Measurements from ENCODE around the gene SEMA3D.

DNA sequence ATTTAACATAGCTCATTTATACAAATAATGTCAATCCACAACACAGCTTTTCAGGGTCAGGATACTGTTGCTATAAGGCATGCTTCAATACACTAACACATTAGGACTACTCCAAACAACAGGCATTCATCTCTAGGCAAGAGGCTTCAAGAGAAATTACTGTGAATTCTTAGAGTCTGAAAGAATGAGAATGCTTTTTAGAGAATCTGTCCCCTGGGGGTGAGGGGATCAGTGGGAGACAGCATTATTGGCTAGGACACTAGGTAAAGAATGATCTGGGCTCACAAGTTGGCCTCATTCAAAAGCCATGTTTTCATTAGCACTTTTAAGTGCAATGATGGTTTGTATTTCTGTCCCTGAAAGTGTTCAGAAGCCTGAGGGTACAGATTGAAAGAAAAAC is 132.6 kb downstream of the SEMA3D start:
- TF ChIP-seq, protein P1, sequence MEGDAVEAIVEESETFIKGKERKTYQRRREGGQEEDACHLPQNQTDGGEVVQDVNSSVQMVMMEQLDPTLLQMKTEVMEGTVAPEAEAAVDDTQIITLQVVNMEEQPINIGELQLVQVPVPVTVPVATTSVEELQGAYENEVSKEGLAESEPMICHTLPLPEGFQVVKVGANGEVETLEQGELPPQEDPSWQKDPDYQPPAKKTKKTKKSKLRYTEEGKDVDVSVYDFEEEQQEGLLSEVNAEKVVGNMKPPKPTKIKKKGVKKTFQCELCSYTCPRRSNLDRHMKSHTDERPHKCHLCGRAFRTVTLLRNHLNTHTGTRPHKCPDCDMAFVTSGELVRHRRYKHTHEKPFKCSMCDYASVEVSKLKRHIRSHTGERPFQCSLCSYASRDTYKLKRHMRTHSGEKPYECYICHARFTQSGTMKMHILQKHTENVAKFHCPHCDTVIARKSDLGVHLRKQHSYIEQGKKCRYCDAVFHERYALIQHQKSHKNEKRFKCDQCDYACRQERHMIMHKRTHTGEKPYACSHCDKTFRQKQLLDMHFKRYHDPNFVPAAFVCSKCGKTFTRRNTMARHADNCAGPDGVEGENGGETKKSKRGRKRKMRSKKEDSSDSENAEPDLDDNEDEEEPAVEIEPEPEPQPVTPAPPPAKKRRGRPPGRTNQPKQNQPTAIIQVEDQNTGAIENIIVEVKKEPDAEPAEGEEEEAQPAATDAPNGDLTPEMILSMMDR (IDR thresholded peaks at IDR 0.05), result no peak
- TF ChIP-seq POLR2A (IDR thresholded peaks at IDR 0.05), result no peak
